ENCODE measurements around the gene NHSL2. TPM values are rescaled to one million over a fixed set of nuclear protein-coding genes. Genes with fewer than 3 reads are reported as not detected.
A peak's percentile ranks its signal among the peaks of the same experiment; 100 is the strongest.

Gene NHSL2
- total and polyA plus RNA-seq, 2 experiments from 2014 or later: 4.7 to 9.5 TPM

DNA sequence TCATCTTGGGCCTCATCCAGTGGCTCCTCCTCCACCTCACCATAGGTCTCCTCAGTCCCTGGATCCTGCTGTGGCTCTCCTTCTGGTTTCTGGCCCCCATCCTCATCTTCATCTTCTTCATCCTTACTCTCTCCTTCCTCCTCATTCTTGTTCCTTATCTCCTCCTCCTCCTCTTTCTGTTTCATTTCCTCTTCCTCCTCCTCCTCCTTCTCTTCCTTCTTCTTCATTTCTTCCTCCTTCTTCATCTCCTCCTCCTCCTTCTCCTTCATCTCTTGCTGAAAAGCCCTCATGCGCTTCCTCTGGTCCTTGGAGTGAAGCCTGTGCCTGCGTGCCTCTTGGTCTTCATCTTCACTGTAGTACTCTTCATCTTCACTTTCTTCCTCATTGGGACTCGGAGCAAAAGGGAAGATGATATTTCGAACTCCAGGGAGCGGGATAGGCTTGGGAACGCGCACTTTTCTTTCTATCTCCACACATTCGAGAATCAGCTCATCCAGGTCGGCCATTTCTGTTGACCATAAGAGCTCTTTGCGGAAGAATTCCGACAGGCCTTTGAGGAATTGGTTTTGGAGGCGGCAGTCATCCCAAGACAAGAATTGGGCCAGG lies 219.6 kb downstream of the NHSL2 start:
- no peak for ATAC-seq
- H3K27ac Mint-ChIP-seq: no peak overlapping the region
- TF ChIP-seq, protein P1, sequence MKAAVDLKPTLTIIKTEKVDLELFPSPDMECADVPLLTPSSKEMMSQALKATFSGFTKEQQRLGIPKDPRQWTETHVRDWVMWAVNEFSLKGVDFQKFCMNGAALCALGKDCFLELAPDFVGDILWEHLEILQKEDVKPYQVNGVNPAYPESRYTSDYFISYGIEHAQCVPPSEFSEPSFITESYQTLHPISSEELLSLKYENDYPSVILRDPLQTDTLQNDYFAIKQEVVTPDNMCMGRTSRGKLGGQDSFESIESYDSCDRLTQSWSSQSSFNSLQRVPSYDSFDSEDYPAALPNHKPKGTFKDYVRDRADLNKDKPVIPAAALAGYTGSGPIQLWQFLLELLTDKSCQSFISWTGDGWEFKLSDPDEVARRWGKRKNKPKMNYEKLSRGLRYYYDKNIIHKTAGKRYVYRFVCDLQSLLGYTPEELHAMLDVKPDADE (IDR thresholded peaks at IDR 0.05): no peak
- no peak for TF ChIP-seq EZH2 (IDR thresholded peaks at IDR 0.05; ENCODE audit: low read depth, unreplicated experiment)
- TF ChIP-seq, protein P2, sequence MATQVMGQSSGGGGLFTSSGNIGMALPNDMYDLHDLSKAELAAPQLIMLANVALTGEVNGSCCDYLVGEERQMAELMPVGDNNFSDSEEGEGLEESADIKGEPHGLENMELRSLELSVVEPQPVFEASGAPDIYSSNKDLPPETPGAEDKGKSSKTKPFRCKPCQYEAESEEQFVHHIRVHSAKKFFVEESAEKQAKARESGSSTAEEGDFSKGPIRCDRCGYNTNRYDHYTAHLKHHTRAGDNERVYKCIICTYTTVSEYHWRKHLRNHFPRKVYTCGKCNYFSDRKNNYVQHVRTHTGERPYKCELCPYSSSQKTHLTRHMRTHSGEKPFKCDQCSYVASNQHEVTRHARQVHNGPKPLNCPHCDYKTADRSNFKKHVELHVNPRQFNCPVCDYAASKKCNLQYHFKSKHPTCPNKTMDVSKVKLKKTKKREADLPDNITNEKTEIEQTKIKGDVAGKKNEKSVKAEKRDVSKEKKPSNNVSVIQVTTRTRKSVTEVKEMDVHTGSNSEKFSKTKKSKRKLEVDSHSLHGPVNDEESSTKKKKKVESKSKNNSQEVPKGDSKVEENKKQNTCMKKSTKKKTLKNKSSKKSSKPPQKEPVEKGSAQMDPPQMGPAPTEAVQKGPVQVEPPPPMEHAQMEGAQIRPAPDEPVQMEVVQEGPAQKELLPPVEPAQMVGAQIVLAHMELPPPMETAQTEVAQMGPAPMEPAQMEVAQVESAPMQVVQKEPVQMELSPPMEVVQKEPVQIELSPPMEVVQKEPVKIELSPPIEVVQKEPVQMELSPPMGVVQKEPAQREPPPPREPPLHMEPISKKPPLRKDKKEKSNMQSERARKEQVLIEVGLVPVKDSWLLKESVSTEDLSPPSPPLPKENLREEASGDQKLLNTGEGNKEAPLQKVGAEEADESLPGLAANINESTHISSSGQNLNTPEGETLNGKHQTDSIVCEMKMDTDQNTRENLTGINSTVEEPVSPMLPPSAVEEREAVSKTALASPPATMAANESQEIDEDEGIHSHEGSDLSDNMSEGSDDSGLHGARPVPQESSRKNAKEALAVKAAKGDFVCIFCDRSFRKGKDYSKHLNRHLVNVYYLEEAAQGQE (IDR thresholded peaks at IDR 0.05; ENCODE audit: unreplicated experiment): no peak
- TF ChIP-seq POLR2AphosphoS5 (IDR thresholded peaks at IDR 0.05; ENCODE audit: low read depth): no peak

DNA sequence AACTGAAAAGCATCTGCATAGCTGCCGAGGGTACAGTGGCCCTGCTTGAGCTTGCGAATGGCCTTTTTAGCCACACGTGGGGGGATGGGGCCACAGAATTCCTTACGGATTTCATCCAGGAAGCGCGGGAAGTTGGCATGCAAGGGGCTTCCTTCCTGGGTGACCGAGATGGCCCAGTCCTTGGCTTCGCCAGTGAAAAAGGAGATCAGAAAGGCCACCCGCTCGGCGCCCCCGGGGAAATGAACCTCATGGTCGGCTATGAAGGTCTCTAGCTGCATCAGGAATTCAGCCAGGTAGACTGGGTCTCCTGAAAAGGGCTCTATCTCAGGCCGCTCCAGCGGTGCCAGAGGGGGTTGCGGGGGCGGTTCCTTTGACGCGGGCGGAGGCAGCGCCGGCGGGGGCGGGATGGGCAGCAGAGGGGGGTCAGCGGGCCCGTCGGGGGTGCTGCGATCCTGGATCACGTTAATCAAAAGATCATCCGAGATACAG lies 220.2 kb downstream of the NHSL2 start:
- Mint-ChIP-seq H3K4me1 (peaks cover 25% of the 10 kb centered on the region), H3K4me3 (peak overlapping the region; percentile 66), H3K9me3 (peaks cover 17% of the 10 kb centered on the region), H3K27ac (no peak overlapping the region), H3K27me3 (ENCODE audit: insufficient read depth, low read depth, poor library complexity) (peaks cover 48% of the 10 kb centered on the region), H3K36me3 (ENCODE audit: low read depth) (peaks cover 24% of the 10 kb centered on the region)
- Histone ChIP-seq H2AFZ (no peak overlapping the region), H4K20me1 (replicated peaks; ENCODE audit: insufficient read depth) (no peaks in the 10 kb centered on the region), H3K27ac (ENCODE audit: low read depth) (no peak overlapping the region), H3F3A (replicated peaks; ENCODE audit: low read depth) (no peaks in the 10 kb centered on the region), H3K9me2 (ENCODE audit: insufficient read depth) (no peaks in the 10 kb centered on the region), H3K4me1 (ENCODE audit: insufficient read depth) (peaks cover 9% of the 10 kb centered on the region), H3K36me3 (ENCODE audit: insufficient read depth) (no peaks in the 10 kb centered on the region), H3K79me2 (replicated peaks; ENCODE audit: insufficient read depth) (no peaks in the 10 kb centered on the region), H3K27me3 (ENCODE audit: insufficient read depth) (peaks cover 49% of the 10 kb centered on the region), H3K4me2 (peak overlapping the region; percentile 79), H3K4me3 (peak overlapping the region; percentile 58)
- peak; percentile 55 for DNase-seq (ENCODE audit: low spot score)
- ATAC-seq: peak; percentile 60
- TF ChIP-seq CREB1 (CRISPR knock-in tag; IDR thresholded peaks at IDR 0.05; ENCODE audit: low read depth) (no peak), STAT1 (IDR thresholded peaks at IDR 0.05; ENCODE audit: unreplicated experiment) (no peak), NANOG (IDR thresholded peaks at IDR 0.05; ENCODE audit: borderline replicate concordance) (no peak), POLR2AphosphoS5 (IDR thresholded peaks at IDR 0.05; ENCODE audit: low read depth) (no peak), EZH2 (IDR thresholded peaks at IDR 0.05; ENCODE audit: low read depth, unreplicated experiment) (no peak), ZNF114 (CRISPR knock-in tag; IDR thresholded peaks at IDR 0.05) (no peak), JUNB (IDR thresholded peaks at IDR 0.05; ENCODE audit: unreplicated experiment) (no peak), ZNF331 (CRISPR knock-in tag; IDR thresholded peaks at IDR 0.05; ENCODE audit: low read depth) (no peak)
- TF ChIP-seq, protein P1 (IDR thresholded peaks at IDR 0.05): no peak
- TF ChIP-seq, protein P3, sequence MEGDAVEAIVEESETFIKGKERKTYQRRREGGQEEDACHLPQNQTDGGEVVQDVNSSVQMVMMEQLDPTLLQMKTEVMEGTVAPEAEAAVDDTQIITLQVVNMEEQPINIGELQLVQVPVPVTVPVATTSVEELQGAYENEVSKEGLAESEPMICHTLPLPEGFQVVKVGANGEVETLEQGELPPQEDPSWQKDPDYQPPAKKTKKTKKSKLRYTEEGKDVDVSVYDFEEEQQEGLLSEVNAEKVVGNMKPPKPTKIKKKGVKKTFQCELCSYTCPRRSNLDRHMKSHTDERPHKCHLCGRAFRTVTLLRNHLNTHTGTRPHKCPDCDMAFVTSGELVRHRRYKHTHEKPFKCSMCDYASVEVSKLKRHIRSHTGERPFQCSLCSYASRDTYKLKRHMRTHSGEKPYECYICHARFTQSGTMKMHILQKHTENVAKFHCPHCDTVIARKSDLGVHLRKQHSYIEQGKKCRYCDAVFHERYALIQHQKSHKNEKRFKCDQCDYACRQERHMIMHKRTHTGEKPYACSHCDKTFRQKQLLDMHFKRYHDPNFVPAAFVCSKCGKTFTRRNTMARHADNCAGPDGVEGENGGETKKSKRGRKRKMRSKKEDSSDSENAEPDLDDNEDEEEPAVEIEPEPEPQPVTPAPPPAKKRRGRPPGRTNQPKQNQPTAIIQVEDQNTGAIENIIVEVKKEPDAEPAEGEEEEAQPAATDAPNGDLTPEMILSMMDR (conservative IDR thresholded peaks at IDR 0.05; ENCODE audit: low read depth in 2 of 2): no peak
- TF ChIP-seq, protein P2 (IDR thresholded peaks at IDR 0.05; ENCODE audit: unreplicated experiment): no peak

More for the DNA sequence above, 219.6 kb downstream of the NHSL2 start:
- no peaks in the 10 kb centered on the region for H3K79me2 ChIP-seq (replicated peaks; ENCODE audit: insufficient read depth)
- peaks cover 9% of the 10 kb centered on the region for H3K4me1 ChIP-seq (ENCODE audit: insufficient read depth)
- peaks cover 49% of the 10 kb centered on the region for H3K27me3 ChIP-seq (ENCODE audit: insufficient read depth)
- peak overlapping the region; percentile 79 for H3K4me2 ChIP-seq
- H3K27ac ChIP-seq (ENCODE audit: low read depth): no peak overlapping the region
- Mint-ChIP-seq H3K4me3 (peak overlapping the region; percentile 66), H3K9me3 (peaks cover 17% of the 10 kb centered on the region), H3K4me1 (peaks cover 26% of the 10 kb centered on the region), H3K36me3 (ENCODE audit: low read depth) (peaks cover 24% of the 10 kb centered on the region), H3K27me3 (ENCODE audit: insufficient read depth, low read depth, poor library complexity) (peaks cover 48% of the 10 kb centered on the region)
- H3K9me2 ChIP-seq (ENCODE audit: insufficient read depth): no peaks in the 10 kb centered on the region
- peak overlapping the region; percentile 58 for H3K4me3 ChIP-seq
- no peaks in the 10 kb centered on the region for H3F3A ChIP-seq (replicated peaks; ENCODE audit: low read depth)
- no peaks in the 10 kb centered on the region for H4K20me1 ChIP-seq (replicated peaks; ENCODE audit: insufficient read depth)
- no peak overlapping the region for H2AFZ ChIP-seq
- no peak for DNase-seq (ENCODE audit: low spot score)
- no peaks in the 10 kb centered on the region for H3K36me3 ChIP-seq (ENCODE audit: insufficient read depth)

All from GM23338 (cell line).